ENCODE measurements around the gene PLA2G12B.

GRCh38 chr10:72887043-72887442 lies 67.6 kb downstream of the PLA2G12B start:
- no peak for TF ChIP-seq CTCF (conservative IDR thresholded peaks at IDR 0.05; ENCODE audit: low read depth, low read length)
- TF ChIP-seq EZH2phosphoT487 (IDR thresholded peaks at IDR 0.05; ENCODE audit: borderline replicate concordance, low read length): no peak; the same call in 1 of the 2 replicates
- no peak for TF ChIP-seq EZH2 (IDR thresholded peaks at IDR 0.05; ENCODE audit: low read length, unreplicated experiment)

Measured in PC-3 (cell line).